WTC11 (cell line): Measurements from ENCODE around the gene GRM5.
"Not testable (repeated sequence)": the region's sequence is repeated elsewhere in the genome, so short reads cannot be mapped to it uniquely, and the experiment has no call there.

ENCODE experiments used
- FOXK1 ChIP-seq: sonication (generic); formaldehyde crosslinking; IDR thresholded peaks from 2 replicates; pipeline ENCODE4 v1.8.0; 2022; ENCODE audit warnings: mild to moderate bottlenecking, moderate library complexity, missing genetic modification reagents
- RELA ChIP-seq: sonication (generic); formaldehyde crosslinking; IDR thresholded peaks from 2 replicates; pipeline ENCODE4 v1.8.1; 2022; ENCODE audit warnings: missing genetic modification reagents, mild to moderate bottlenecking, borderline replicate concordance
- TF ChIP-seq, protein P1 (sequence below): sonication (generic); formaldehyde crosslinking; IDR thresholded peaks from 2 replicates; pipeline ENCODE4 v1.8.1; 2023; ENCODE audit warnings: mild to moderate bottlenecking, missing genetic modification reagents, moderate library complexity
- TF ChIP-seq, protein P2 (sequence below): sonication (generic); formaldehyde crosslinking; IDR thresholded peaks from 2 replicates; pipeline ENCODE4 v1.8.0; 2022; ENCODE audit warnings: mild to moderate bottlenecking, missing genetic modification reagents
- TF ChIP-seq, protein P3 (sequence below): sonication (generic); formaldehyde crosslinking; IDR thresholded peaks from 2 replicates; pipeline ENCODE4 v1.8.1; 2022; ENCODE audit warnings: mild to moderate bottlenecking, moderate library complexity, missing genetic modification reagents
- TF ChIP-seq, protein P4 (sequence below): fragments of 200-600 bp; IDR thresholded peaks from 2 replicates; pipeline ENCODE4 v1.8.0; 2022; ENCODE audit warnings: antibody characterized with exemption

DNA sequence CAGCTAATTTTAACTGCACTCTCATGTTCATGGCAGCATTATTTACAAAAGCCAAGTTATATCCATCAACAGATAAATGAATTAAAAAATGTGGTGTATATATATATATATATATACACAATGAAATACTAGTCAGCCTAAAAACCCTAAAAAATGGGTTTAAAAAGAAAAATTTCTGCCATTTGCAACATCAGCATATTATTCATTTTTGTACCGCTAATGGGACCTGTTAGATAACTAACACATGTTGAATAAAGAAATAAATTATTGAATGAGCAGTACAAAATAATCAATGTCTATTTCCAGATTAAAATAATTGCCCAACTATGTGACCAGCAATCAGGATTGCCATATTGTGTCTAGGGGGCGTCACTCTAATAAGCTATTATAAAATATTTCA lies 211.8 kb downstream of the GRM5 start:
- not testable (repeated sequence) for TF ChIP-seq RELA (CRISPR knock-in tag); FOXK1
- TF ChIP-seq, protein P1, sequence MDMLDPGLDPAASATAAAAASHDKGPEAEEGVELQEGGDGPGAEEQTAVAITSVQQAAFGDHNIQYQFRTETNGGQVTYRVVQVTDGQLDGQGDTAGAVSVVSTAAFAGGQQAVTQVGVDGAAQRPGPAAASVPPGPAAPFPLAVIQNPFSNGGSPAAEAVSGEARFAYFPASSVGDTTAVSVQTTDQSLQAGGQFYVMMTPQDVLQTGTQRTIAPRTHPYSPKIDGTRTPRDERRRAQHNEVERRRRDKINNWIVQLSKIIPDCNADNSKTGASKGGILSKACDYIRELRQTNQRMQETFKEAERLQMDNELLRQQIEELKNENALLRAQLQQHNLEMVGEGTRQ (CRISPR knock-in tag), result not testable (repeated sequence)
- TF ChIP-seq, protein P2, sequence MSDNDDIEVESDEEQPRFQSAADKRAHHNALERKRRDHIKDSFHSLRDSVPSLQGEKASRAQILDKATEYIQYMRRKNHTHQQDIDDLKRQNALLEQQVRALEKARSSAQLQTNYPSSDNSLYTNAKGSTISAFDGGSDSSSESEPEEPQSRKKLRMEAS (CRISPR knock-in tag), result not testable (repeated sequence)
- TF ChIP-seq, protein P3, sequence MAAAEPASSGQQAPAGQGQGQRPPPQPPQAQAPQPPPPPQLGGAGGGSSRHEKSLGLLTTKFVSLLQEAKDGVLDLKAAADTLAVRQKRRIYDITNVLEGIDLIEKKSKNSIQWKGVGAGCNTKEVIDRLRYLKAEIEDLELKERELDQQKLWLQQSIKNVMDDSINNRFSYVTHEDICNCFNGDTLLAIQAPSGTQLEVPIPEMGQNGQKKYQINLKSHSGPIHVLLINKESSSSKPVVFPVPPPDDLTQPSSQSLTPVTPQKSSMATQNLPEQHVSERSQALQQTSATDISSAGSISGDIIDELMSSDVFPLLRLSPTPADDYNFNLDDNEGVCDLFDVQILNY (CRISPR knock-in tag), result not testable (repeated sequence)
- TF ChIP-seq, protein P4, sequence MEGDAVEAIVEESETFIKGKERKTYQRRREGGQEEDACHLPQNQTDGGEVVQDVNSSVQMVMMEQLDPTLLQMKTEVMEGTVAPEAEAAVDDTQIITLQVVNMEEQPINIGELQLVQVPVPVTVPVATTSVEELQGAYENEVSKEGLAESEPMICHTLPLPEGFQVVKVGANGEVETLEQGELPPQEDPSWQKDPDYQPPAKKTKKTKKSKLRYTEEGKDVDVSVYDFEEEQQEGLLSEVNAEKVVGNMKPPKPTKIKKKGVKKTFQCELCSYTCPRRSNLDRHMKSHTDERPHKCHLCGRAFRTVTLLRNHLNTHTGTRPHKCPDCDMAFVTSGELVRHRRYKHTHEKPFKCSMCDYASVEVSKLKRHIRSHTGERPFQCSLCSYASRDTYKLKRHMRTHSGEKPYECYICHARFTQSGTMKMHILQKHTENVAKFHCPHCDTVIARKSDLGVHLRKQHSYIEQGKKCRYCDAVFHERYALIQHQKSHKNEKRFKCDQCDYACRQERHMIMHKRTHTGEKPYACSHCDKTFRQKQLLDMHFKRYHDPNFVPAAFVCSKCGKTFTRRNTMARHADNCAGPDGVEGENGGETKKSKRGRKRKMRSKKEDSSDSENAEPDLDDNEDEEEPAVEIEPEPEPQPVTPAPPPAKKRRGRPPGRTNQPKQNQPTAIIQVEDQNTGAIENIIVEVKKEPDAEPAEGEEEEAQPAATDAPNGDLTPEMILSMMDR, result not testable (repeated sequence)
